DMS114 treated with DMSO at 0.1 percent for 48 hours (cell line): ENCODE data around the gene SETDB1.
"Not testable (repeated sequence)": the region's sequence is repeated elsewhere in the genome, so short reads cannot be mapped to it uniquely, and the experiment has no call there.

ENCODE experiments used
- DNase-seq: peaks from one replicate; lab custom pipeline; 2025; ENCODE audit not compliant: unreplicated experiment; lab: John Stamatoyannopoulos, UW

Gene SETDB1

DNA sequence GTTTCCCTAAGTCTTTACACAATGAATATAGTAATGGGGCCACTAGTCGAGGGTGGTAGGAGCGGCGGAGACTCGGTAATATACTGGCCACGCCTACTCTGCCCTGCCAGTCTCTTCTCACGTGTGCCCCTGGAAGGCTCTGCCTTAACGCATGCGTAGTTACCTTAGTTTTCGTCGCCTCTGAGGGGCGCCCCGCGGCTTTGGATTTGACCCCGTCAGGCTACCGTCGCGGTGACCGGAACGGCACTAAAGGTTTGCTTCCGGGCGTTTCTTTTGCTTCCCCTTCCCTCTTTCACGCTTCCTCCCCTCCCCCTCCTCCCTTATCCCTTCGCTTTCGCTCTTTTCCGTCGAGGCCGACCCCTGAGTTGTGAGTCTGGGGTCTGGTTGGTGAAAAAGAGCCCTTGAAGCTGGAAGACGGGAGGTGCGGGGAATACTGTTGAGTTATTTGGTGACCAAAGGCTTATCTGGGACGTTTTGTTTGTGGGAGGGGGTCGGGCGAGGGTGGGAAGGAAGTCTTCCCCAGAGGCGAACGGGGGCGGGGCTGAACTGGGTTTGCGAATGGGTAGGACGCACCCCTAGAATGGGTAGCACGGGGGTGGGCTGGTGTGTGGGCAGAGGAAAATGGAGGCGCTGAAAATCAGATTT is at the start of gene SETDB1:
SETDB1 (plus strand) TSS at position 267 of the 645 bp plus-strand sequence. CDS start 1,352 bp downstream, outside the sequence.
- DNase-seq, result peak; percentile 99

DNA sequence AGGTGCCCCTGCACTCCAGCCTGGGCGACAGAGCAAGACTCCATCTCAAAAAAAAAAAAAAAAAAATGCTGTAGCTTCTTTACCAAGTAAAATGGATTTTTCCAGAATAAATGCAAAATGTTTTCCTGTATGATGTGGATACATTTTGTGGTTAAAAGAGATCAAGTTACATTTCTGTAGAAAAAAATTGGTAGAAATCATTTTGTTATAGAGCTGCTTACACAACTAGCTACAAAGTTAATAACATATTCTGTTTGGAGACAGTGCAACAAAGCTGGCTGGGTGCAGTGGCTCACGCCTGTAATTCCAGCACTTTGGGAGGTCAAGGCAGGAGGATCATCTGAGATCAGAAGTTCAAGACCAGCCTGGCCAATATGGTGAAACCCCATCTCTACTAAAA is 47.2 kb upstream of the SETDB1 start:
- DNase-seq, result not testable (repeated sequence)

DNA sequence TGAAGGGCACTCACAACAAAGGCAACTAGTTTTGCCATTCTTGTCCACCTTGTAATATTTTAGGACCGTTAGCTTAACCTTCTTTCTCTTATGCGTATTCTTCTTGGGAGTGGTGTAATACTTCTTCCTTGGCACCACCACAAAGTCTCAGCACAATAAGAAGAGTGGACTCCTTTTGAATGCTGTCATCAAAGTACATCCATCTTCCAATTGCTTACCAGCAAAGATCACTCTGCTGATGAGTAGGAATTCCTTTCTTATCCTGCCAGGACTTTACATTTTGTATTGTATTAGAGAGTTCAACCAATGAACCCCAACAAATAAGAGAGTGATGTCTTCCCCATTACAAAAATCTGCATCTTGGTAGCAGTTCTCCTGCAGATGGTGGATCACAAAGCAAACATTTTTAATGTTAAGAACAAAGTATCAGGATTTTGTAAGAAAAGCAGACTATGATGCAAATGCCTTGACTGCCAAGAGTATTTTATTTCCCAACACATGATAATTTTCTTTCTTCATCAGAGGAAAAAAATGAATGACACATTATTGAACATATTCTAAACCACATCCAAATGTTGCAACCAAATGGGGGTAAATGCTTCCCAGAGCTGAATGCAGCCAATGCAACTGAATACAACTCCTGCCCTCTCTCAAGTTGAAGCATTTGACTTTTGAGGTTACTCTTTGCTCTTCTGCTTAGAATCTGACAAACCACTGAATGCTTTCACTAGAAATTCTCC is 44.7 kb upstream of the SETDB1 start:
- DNase-seq, result no peak

DNA sequence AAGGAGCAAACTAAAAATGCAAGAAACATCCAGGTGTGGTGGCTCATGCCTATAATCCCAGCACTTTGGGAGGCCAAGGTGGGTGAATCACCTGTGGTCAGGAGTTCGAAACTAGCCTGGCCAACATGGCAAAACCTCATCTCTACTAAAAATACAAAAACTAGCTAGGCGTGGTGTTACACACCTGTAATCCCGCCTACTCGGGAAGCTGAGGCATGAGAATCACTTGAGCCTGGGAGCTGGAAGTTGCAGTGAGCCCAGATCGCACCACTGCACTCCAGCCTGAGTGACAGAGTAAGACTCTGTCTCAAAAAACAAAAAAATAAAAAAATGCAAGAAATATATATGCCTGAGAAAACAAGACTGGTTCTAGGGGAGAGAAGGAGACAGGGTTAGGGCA is 43.0 kb upstream of the SETDB1 start:
- DNase-seq, result not testable (repeated sequence)

DNA sequence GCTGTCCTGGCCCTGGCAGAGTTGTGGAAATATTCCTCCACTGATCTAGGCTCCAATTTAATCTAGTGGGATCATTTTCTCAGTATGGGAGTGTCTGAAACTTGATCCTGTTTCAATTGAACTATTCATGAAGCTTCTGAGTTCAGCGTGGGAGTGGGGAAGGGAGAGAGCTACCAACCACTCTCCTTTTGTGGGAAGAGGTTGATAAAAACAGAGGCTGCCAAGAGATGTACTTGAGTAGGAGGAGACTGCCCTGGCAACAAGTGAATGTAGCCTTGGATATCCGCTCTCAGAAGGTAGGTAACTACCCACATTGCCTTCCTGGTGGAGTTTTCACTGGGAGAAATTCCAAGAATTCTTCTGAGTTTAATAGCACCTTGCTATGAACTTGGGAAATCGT is 39.1 kb upstream of the SETDB1 start, which contains the start of gene CTXND2:
CTXND2 (plus strand) TSS at position 119 of the 400 bp plus-strand sequence. CDS start 25,179 bp downstream, outside the sequence.
- DNase-seq, result no peak

DNA sequence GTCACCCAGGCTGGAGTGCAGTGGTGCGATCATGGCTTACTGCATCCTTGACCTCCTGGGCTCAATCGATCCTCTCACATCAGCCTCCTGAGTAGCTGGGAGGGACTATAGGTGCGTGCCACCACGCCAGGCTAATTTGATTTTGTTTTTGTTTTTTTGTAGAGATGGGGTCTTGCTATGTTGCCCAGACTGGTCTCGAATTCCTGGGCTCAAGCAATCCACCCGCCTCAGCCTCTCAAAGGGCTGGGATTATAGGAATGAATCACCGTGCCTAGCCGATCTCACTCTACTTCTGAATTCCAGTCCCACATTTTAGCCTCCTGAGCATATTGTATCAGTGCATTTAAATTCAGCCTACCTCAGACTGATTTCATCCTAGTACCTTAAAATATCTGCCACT is 37.4 kb upstream of the SETDB1 start:
- DNase-seq, result no peak

DNA sequence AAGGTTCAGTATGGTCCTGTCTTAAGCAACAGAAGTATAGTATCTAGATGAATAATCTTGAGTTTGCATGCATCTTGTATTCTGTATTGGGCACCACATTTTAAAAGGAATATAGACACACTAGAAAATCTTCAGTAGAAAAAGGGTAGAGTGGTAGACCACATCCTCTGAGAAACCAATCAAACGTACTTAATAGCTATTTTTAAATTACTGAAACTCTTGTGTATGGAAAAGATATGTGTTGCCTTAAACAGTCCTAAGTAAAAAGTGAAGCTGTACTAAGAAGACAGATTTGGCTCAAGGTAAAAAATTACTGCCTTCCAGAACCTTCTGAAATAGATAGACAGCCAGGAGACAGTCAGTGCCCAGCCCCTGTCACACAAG is 36.1 kb upstream of the SETDB1 start:
- DNase-seq, result no peak

DNA sequence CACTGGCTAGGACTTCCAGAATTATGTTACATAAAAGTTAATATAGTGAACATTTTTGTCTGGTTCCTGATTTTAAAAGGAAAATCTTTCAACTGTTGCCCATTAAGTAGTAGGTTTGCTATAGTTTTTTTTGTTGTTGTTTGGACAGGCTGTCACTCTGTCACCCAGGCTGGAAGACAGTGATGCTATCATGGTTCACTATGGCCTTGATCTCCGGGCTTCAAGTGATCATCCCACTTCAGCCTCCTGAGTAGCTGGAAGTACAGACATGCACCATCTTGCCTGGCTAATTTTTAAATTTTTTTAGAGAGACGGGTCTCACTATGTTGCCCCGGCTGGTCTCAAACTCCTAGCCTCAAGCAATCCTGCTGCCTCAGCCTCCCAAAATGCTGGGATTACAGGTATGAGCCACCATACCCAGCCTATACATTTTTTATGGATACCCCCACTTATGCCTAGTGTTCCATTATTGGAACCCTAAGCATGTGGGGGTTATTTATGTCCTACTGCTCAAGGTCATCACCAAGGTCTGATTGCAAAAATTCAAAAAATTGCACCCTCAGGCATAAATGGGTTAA is 32.7 kb upstream of the SETDB1 start:
- no peak for DNase-seq

DNA sequence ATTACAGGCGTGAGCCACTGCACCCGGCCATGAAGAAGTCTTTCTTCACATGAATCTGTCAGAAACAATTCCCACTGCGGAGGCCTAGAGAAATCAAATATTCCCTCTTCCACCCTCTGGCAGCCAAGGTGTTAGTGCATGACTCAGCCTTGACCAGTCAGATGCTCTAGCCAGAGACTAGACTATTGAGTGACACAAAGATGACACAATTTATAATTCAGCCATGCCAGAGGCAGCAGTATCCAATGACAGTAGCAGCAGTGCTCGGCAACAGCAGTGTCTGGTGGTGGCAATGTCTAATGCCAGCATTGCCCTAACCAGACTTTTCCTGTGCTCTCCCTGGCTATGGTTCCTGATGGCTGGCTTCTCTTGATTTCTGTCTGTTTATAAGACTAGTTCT is 30.5 kb upstream of the SETDB1 start:
- DNase-seq, result no peak

DNA sequence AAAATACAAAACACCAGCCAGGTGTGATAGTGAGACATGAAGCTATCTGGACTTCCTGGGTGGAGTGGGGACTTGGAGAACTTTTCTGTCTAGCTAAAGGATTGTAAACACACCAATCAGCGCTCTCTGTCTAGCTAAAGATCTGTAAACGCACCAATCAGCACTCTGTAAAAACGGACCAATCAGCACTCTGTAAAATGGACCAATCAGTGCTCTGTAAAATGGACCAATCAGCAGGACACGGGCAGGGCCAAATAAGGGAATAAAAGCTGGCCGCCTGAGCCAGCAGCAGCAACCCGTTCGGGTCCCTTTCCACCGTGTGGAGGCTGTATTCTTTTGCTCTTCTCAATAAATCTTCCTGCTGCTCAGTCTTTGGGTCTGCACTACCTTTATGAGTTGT is 26.4 kb upstream of the SETDB1 start:
- not testable (repeated sequence) for DNase-seq

DNA sequence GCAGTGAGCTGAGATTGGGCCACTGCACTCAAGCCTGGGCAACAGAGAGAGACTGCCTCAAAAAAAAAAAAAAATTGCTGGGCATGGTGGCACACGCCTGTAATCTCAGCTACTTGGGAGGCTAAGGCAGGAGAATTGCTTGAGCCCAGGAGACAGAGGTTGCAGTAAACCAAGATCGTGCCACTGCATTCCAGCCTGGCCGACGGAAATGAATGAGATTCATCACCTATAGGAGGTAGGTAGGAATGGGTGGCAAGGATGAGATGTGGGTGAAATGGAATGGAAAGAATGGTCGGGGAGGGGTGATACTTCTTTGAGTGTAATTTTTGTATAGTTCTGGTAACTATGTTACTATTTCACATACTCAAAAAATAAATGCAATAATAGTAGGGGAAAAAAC is 23.8 kb upstream of the SETDB1 start:
- no peak for DNase-seq

DNA sequence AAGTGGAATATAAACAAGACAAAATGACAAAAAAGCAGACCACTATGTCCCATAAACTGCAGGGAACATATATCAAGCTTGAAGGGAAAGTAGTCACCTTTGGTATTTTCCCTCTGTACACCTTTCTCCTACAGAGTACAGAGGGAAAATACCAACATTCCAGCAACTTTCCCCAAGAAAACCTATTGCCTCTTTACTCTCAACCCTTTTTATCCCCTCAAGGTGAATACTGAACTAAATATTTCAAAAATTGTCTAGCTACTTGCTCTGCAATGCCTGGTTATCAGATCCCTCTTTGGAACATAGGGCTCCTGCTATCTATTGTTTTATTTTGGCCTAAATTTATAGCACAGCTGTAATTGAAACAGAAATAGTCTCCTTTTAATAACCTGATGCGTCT is 23.4 kb upstream of the SETDB1 start:
- no peak for DNase-seq

DNA sequence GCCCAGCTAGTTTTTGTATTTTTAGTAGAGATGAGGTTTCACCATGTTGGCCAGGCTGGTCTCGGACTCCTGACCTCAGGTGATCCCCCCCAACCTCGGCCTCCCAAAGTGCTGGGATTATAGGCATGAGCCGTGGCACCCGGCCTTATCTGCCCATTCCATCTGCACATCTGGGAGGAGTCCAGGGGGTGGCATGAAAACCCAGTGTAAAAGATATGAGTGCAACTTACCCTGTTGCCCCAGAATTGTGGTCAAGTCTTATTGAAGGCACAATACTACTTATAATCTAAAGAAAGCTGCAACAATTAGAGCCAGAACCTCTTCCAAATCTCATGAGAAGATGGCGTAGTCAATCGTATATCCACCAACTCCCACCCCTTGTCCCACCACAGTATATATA is 20.9 kb upstream of the SETDB1 start:
- no peak for DNase-seq

DNA sequence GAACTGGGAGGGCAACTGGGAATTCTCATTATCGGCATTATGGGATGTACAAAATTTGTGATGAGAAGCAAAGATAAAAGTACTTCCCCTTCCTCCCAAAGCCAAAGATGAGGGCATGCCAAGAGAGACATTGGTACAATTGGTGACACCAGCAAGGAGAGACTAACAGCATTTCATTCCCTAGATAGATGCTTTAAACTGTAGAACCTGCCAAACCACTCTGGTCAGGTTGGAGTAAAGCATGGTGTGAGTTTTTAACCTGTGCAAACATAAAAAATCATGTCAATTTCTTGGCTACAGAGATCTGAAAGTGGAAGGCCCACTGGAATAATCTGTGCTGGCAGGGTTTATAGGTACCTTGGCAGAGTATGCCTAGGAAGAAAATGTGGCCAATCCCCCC is 19.8 kb upstream of the SETDB1 start:
- no peak for DNase-seq

DNA sequence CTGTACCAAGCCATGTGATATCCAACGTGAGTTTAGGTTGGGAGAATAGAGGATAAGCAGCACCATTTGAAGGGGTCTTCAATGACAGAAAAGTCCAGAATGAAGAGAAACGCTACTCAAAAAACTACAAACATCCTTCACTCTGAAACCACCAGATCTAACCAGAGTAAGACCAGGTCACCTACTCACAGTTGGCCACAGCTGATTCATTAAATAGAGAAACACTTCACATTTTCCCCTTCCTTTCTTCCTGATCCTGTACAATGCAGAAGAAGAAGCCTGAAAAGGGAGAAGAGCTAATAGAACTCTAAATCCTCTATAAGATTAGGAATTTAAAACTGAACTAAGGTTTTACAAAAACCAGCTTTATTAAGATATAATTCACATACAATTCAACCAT is 19.4 kb upstream of the SETDB1 start:
- no peak for DNase-seq

DNA sequence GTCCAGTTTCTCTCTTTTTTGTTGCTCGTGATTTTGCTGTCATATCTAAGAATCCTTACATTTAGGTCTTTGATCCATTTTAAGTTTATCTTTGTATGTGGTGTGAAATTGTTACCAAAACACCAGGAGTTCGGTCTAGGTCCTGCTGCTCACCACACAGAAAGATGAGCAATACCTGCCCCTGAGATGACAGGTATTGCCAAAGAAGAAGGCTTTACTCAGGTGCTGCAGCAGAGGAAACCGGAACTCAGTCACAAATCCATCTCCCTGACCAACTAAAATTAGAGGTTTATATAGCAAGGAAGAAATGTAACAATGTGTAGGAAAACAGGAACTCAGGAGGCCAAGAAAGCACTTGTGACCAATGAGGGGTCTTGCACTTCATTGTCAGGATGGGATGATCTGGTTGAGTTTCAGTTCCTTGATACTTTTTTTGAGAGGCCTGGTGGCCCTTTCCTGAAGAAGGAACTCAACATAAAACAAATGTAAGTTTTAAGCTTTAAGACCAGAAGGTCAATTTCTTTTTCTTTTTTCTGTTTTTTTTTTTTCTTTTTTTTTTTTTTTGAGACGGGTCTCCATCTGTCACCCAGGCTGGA is 16.5 kb upstream of the SETDB1 start:
- DNase-seq, result no peak

DNA sequence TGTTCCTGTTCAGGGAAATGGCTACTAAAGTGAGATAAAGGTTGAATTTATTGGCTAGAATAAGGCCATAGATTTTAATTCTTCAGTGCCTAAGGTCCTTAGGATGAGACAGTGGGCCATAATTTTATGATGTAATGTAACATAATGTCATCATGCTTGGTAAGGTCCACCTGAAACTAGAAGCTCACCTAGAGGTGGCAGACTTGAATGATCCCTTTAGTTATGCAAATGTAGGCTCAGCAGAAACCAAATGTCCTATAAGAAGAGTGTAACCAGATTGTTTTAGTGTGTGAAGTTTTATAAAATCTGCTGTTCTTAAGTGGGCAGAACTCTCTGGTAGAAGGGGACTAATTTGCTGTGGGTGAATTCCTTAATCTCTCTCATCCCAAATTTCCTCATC is 13.5 kb upstream of the SETDB1 start:
- no peak for DNase-seq

DNA sequence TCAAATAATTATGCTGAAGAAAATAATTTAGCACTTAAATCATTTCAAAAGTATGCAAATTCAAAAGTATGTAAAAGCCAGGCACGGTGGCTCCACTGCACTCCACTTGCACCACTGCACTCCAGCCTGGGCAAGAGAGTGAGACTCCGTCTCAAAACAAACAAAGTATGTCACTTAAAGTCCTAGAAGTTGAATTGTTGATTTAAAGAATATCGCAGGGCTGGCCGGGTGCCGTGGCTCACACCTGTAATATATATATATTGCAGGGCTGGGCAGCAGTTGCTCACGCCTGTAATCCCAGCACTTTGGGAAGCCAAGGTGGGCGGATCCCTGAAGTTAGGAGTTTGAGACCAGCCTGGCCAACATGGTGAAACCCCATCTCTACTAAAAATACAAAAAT is 8.8 kb upstream of the SETDB1 start:
- no peak for DNase-seq

DNA sequence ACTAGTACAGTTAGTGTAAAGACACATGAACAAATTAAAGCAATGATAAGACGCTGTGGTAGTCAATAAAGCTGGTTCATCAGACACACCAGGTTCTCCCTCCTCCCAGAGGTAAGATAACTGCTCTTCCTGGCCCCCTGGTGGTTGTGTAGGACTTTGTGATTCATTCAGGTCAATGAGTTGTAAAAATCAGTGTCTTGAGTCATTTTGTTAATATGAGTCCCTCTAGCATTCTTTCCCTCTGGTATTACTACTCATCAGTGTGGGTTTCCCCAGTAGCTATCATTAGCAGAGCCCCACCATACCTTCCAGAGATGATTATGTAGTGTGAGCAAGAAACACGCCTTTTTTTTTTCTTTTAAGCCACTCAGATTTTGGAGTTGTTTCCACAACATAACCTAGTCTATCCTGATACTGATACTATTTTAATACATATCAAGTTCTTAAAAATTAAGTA is 3.6 kb upstream of the SETDB1 start:
- peak; percentile 83 for DNase-seq

DNA sequence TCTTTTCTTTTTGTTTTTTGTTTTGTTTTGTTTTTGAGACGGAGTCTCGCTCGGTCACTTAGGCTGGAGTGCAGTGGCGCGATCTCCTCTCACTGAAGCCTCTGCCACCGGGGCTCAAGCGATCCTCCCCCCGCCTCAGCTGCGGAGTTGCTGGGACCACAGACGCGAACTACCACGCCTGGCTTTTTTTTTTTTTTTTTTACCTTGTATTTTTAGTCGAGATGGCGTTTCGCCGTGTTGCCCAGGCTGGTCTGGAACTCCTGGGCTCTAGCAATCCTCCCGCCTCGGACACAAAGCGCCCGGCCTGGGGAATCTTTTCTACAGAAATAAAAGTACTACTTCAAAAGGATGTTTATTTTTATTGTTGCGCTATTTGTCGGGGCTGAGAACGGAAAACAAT is 1.1 kb upstream of the SETDB1 start:
- DNase-seq, result peak; percentile 47

DNA sequence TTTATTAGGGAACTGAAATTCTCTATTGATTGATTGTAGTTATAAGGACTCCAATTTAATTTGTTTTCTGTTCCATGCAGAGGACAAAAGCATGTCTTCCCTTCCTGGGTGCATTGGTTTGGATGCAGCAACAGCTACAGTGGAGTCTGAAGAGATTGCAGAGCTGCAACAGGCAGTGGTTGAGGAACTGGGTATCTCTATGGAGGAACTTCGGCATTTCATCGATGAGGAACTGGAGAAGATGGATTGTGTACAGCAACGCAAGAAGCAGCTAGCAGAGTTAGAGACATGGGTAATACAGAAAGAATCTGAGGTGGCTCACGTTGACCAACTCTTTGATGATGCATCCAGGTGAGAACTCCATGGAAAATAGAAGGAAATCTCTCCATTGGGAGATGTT is 1.5 kb downstream of the SETDB1 start:
- DNase-seq, result no peak

DNA sequence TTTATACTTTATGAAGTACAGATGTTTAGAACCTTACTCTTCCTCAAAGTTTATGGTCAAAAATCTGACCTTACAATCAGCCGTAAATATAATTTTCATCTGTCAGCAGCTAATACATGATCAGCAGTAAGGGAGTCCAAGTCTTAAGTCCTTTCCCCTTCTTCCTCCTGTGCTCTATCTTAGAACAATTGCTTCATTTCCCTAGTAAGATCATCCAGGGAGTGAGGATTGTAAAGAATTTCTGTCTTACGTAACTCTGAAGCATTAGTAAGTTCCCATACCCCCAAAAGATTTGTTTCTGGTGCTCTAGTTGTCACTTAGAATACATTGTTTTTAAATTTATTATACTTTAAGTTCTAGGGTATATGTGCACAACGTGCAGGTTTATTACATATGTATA is 2.1 kb downstream of the SETDB1 start:
- DNase-seq, result no peak
